Kidney (tissue), 14 donors: ENCODE measurements around the gene GMEB2. TPM values are rescaled to one million over a fixed set of nuclear protein-coding genes. Genes with fewer than 3 reads are reported as not detected.
"Not testable (repeated sequence)": the region's sequence is repeated elsewhere in the genome, so short reads cannot be mapped to it uniquely, and the experiment has no call there.

Experiments used
- DNase-seq, 5 donors: peaks; one replicate each; pipeline ENCODE4 v3.0.0-alpha.2; 2013 to 2020
- FAIRE-seq: peaks from 2 replicates; lab custom pipeline; 2012; peaks lifted over from hg19 to GRCh38; lab: Jason Lieb, UNC
- H3K27ac ChIP-seq, 2 donors: one replicate each; pipeline ENCODE4 v1.7.0; 2013; ENCODE audit warnings: low read depth in 2 of 2, low read length in 2 of 2, inconsistent platforms in 1 of 2
- H3K27me3 ChIP-seq: one replicate; pipeline ENCODE4 v1.7.1; 2013; ENCODE audit warnings: low read length, inconsistent platforms; ENCODE audit not compliant: control insufficient read depth, insufficient read depth
- H3K36me3 ChIP-seq, 3 donors: one replicate each; pipeline versions ENCODE4 v1.7.0 to v1.7.1; 2013; ENCODE audit warnings: low read length in 3 of 3, control low read depth in 1 of 3, inconsistent platforms in 1 of 3; ENCODE audit not compliant: insufficient read depth in 3 of 3, control insufficient read depth in 2 of 3
- H3K4me1 ChIP-seq, 3 donors: one replicate each; pipeline versions ENCODE4 v1.7.0 to v1.7.1; 2013; ENCODE audit warnings: low read length in 3 of 3, inconsistent platforms in 1 of 3, low read depth in 1 of 3; ENCODE audit not compliant: control insufficient read depth in 2 of 3, insufficient read depth in 2 of 3
- H3K4me3 ChIP-seq, 3 donors: one replicate each; pipeline versions ENCODE4 v1.7.0 to v1.8.1; 2013; ENCODE audit warnings: low read length in 3 of 3, control low read depth in 1 of 3, inconsistent platforms in 1 of 3
- H3K9ac ChIP-seq, 3 donors: one replicate each; pipeline versions ENCODE4 v1.7.0 to v1.7.1; 2013; ENCODE audit warnings: low read length in 3 of 3, control low read depth in 1 of 3, inconsistent platforms in 1 of 3
- H3K9me3 ChIP-seq, 3 donors: one replicate each; pipeline versions ENCODE4 v1.7.0 to v1.7.1; 2013; ENCODE audit warnings: low read length in 3 of 3, control low read depth in 1 of 3, inconsistent platforms in 1 of 3; ENCODE audit not compliant: control insufficient read depth in 2 of 3, insufficient read depth in 1 of 3
- intact Hi-C: fragments of 100-400 bp; cut with DNase I; formaldehyde crosslinking; loops from one replicate; pipeline ENCODE4 v1.11.1; 2022
- polyA plus RNA-seq: library from polyadenylated mRNA; stranded (reverse); fragments of 350-450 nt; fragmentation: Illumina TruSeq; extraction: RNeasy Lipid Tissue Mini Kit (QIAGEN cat#74804); gene quantifications from one replicate; pipeline ENCODE4 v1.2.3, GENCODE V29; 2014; ENCODE audit warnings: low read depth, low replicate concordance; ENCODE audit not compliant: insufficient read depth
- total RNA-seq: library from RNA; stranded (reverse); fragmentation: NEBNext Ultra II Directional; extraction: Animal tissue kit (Norgen Biotek cat#: 25700); gene quantifications from one replicate; pipeline ENCODE4 v1.2.1, GENCODE V29; 2021
- TF ChIP-seq, protein P1 (sequence below): IDR thresholded peaks from 3 replicates; pipeline ENCODE4 v1.5.1; 2012; ENCODE audit warnings: mild to moderate bottlenecking, moderate library complexity, borderline replicate concordance; ENCODE audit not compliant: insufficient read depth; ENCODE audit errors: extremely low read depth
- donor health status: control.
- donor health status: control.
- donor health status: control.
- donor health status: control.
- donor health status: control.
- donor health status: DM: yes; HTN: yes; CAD: no.
- donor health status: Normal renal cell carcinoma (clear cell type).

Gene GMEB2
- total and polyA plus RNA-seq, 2 donors from 2014 or later = 6.1 to 13.4 TPM

DNA sequence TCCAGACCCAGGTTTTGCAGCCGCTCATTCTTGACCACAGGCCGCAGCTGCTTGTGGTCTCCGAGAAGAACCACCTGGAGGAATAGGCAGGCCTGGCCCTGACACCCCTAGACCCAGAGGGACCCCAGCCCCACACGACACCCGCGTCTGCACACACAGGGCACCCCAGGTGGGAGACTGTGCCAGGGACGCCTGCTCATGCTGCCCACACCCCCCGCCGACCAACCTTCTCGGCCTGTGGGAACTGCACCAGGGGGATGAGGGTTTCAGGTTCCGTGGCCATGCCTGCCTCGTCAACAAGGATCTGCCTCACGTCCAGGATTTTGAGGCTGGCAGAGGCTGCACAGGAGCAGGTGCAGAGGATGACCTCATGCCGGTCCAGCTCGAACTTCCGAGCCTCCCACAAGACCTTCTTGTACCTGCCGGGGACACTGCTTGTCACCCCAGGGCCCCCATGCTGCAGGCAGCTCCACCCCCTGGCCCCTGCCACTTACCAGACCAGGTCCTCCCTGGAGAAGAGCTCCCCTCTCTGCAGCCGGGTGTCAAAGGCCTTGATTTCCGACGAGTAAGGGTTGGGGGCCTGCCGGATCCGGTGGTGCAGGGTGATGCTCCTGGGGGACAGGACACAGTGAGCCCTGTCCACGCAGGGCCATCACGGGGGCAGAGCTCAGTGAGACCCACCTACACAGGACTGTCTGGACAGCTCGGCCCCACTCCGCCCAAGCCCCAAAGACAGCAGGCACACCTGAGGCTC lies 65.9 kb downstream of the GMEB2 start:
- H3K4me3 ChIP-seq = no peak overlapping the region
- TF ChIP-seq, protein P1, sequence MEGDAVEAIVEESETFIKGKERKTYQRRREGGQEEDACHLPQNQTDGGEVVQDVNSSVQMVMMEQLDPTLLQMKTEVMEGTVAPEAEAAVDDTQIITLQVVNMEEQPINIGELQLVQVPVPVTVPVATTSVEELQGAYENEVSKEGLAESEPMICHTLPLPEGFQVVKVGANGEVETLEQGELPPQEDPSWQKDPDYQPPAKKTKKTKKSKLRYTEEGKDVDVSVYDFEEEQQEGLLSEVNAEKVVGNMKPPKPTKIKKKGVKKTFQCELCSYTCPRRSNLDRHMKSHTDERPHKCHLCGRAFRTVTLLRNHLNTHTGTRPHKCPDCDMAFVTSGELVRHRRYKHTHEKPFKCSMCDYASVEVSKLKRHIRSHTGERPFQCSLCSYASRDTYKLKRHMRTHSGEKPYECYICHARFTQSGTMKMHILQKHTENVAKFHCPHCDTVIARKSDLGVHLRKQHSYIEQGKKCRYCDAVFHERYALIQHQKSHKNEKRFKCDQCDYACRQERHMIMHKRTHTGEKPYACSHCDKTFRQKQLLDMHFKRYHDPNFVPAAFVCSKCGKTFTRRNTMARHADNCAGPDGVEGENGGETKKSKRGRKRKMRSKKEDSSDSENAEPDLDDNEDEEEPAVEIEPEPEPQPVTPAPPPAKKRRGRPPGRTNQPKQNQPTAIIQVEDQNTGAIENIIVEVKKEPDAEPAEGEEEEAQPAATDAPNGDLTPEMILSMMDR = no peak
- H3K9me3 ChIP-seq = no peaks in the 10 kb centered on the region
- intact Hi-C loops = no loop called here
- H3K9ac ChIP-seq = no peak overlapping the region
- peaks cover 0 to 3% (median 0%) of the 10 kb centered on the region in 3 donors for H3K36me3 ChIP-seq
- FAIRE-seq = no peak
- DNase-seq = no peak
- no peaks in the 10 kb centered on the region for H3K4me1 ChIP-seq
- no peak overlapping the region for H3K27ac ChIP-seq
- H3K27me3 ChIP-seq = no peaks in the 10 kb centered on the region

DNA sequence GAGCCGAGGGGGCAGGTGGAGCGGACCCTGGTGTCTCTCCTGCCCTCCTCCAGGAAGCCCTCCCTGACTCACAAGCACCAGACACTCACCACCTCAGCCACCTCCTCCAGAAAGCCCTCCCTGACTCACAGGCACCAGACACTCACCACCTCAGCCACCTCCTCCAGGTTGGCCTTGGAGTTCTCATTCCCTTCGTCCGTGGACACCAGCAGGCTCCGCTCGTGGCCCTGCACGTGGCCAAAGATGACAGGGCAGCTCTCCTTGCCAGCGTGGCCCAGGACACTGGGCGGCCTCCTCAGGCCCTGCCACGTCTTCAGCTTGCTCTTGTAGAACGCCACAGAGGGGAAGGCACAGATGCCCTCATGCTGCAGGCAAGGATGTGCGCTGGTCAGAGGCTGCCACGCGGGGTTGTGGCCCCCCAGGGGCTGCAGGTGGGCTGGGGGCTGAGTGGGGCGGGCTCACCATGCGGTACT lies 66.5 kb downstream of the GMEB2 start:
- DNase-seq = no peak
- FAIRE-seq = no peak
- Histone ChIP-seq H3K36me3 (peaks cover 0 to 3% (median 0%) of the 10 kb centered on the region in 3 donors), H3K9ac (no peak overlapping the region), H3K4me3 (no peak overlapping the region), H3K27ac (no peak overlapping the region), H3K4me1 (no peaks in the 10 kb centered on the region), H3K9me3 (no peaks in the 10 kb centered on the region), H3K27me3 (no peaks in the 10 kb centered on the region)
- TF ChIP-seq, protein P1 = no peak
- intact Hi-C loops = no loop called here

DNA sequence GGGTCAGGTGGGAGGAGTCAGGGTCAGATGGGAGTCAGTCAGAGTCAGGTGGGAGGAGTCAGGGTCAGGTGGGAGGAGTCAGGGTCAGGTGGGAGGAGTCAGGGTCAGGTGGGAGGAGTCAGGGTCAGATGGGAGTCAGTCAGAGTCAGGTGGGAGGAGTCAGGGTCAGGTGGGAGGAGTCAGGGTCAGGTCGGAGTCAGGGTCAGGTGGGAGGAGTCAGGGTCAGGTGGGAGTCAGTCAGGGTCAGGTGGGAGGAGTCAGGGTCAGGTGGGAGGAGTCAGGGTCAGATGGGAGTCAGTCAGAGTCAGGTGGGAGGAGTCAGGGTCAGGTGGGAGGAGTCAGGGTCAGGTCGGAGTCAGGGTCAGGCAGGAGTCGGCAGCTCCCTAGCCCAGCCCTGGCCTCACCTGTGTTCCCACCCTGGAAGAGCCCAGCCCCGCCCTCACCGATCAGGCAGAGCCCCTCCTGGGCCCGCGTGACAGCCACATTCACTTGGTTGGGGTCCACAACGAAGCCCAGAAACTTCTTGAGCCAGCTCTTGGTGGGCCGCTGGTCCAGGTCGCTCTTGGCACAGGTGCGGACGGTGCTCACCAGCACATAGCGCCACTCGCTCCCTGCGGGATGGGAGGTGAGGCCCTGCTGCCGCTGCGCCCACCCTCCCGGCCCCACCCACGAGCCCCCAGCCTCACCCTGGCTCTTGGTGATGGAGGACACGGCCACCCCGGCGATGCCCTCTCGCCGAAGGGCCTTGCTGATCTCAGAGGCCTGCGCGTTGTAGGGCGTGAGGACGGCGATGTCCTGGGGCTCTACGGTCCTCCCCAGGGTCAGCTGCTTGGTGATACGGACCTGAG lies 67.2 kb downstream of the GMEB2 start:
- H3K9me3 ChIP-seq, H3K27ac ChIP-seq, H3K4me3 ChIP-seq, DNase-seq, H3K4me1 ChIP-seq, H3K27me3 ChIP-seq, H3K36me3 ChIP-seq, H3K9ac ChIP-seq, FAIRE-seq, intact Hi-C loops: not testable (repeated sequence)
